Measurements from ENCODE around the gene MCL1.
A peak's percentile ranks its signal among the peaks of the same experiment; 100 is the strongest.
"Not testable (repeated sequence)": the region's sequence is repeated elsewhere in the genome, so short reads cannot be mapped to it uniquely, and the experiment has no call there.

MCL1 gene

DNA sequence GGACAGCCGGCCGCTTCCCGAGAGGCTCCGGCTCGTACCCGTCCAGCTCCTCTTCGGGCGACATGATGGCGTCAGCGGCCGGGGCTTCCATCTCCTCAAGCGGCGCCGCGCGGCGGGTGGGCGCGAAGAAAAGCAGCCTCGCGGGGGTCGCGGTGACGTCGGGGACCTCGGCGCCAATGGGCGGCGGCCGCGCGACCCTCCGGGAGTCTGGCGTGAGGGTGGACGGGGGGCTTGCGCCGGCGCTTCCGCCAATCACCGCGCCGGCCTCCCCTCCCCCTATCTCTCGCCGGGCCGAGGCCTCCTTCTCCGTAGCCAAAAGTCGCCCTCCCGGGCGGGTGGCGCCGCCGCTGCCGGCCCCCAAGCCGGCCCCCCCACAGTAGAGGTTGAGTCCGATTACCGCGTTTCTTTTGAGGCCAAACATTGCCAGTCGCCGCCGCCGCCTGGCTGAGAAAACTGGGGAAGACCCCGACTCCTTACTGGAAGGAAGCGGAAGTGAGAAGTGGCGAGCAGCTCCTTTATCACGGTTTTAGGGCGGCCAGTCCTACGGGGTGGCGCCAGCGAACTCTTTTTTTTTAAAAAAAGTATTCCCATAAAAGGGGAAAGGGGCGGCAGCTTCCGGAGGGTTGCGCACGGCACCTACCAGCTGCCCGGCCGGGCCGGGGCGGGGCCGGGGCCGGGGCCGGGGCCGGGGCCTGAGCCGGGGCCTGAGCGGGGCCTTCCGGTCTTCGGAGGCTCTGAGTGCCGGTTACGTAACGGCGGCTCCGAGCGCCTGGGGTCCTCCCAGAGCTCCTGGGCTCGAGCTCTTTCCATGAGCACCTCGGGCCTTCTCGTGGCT lies at the start of gene MCL1:
Gene MCL1, minus strand, starts transcription at position 501 of the 835 bp plus-strand sequence. Its CDS starts 80 bp downstream, at position 421.
- peak; percentile 94 for DNase-seq

- DNase-seq, result no peak
Observed at GRCh38 chr1:150628766-150629114, 49.3 kb upstream of the MCL1 start.

GRCh38 chr1:150627826-150628410 lies 48.5 kb upstream of the MCL1 start:
- DNase-seq, result no peak

- DNase-seq, result no peak
Observed at GRCh38 chr1:150626150-150626549, 46.7 kb upstream of the MCL1 start.

GRCh38 chr1:150624546-150624945 lies 45.1 kb upstream of the MCL1 start:
- not testable (repeated sequence) for DNase-seq

GRCh38 chr1:150624134-150624533 lies 44.7 kb upstream of the MCL1 start:
- DNase-seq, result not testable (repeated sequence)

GRCh38 chr1:150622303-150622975 lies 43.0 kb upstream of the MCL1 start:
- DNase-seq, result no peak

- peak; percentile 77 for DNase-seq
Observed at GRCh38 chr1:150621497-150622302, 42.3 kb upstream of the MCL1 start.

DNA sequence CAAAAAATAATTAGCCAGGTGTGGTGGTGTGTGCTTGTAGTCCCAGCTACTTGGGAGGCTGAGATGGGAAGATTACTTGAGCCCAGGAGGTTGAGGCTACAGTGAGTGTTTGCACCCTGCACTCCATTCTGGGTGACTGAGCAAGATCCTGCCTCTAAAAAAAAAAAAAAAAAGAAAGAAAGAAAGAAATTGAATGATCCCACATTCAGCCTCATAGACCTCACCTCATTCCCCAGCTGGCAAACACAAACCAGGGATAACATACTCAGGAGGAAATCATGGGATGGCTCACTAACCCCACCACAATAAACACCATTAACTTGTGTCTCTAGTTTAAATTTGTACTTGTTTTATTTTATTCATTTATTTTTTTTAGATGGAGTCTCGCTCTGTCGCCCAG lies 41.5 kb upstream of the MCL1 start:
- no peak for DNase-seq

DNA sequence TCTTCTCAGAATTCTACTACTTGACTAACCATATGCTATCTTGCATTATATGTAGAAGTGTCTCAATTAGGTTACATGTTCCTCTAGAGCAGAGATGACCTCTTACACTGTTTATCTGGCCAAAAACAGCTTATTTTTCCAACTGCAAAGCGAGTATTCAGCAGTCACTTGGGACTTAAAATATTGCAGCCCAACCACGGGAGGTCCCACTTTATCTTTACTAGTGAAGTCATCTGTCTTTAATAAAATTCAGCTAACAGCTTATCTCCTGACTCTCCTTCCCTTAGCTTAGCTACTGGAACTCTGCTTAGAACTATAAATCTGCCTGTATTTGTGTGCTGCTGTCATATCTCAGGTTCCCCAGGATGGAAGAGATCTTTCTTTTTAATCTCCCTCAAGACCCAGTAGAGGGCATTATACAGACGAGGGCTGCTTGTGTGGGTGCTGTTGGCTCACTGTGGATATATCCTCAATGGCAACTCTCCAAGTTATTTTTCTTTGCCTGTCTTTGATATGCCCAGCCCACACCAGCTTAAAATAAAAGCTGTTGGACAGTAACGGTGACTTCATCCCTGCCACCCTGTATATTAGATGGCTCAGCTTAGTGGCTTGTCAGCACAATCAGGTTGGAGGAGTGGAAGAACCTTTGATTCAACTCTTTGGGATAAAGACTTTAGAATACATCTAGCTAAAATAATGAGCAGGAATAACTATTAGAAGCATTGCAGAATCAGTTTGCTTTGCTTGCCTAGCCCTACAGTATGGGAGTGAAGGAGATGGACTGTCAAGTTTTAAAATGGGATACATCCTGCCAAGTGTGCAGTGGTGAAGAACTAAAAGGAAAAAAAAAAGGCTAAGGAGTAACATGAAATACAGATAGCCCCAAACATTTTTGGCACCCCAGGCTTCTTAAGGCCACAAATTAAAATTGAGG lies 40.4 kb upstream of the MCL1 start:
- DNase-seq, result peak; percentile 44

GRCh38 chr1:150615346-150616201 lies 36.2 kb upstream of the MCL1 start:
- peak; percentile 37 for DNase-seq

DNA sequence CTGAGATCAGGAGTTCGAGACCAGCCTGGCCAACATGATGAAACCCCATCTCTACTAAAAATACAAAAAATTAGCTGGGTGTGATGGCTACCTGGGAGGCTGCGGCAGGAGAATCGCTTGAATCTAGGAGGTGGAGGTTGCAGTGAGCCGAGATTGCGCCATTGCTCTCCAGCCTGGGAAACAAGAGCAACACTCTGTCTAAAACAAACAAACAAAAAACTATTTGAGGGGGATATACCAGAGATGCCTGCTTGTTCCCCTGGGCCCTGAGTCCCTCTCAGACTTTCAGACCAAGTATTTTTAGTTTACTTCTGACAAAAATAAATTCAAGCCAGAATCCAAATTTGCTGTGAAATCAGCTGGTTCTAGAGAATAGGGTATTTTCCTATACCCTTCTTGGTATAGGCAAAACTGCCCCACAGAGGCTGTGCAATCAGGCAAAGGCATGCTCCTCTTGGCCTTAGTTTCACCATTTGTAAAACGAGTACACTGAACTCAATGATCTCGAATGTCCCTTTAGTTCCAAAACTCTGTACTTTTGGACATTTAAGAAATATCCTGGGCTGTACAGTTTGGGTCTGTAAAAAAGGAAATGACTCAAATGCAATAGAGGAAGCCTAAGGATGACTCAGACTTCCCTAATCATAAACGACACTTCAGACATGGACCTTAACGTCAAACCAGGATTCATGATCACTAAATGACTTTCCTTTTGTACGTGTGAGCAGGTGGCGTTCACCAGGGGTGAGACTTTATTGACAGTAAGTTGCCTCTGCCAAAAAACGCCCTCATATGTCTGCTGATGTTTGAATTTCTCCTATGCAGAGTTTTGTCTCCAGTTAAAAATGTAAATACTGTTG lies 33.9 kb upstream of the MCL1 start:
- DNase-seq, result peak; percentile 71

DNA sequence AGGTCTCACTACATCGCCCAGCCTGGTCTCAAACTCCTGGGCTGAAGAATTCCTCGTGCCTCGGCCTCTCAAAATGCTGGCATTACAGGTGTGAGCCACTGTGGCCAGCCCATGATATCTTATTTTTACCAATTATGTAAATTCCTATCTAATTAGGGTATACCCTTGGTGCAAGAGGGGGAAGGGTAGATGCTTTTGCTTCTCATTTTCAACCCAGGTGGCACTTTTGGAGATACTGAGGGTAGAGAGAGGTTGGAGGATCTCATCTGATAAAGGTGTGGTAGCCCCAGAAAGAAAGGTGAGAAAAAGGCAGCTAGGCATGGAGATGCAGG lies 32.6 kb upstream of the MCL1 start:
- DNase-seq, result no peak

DNA sequence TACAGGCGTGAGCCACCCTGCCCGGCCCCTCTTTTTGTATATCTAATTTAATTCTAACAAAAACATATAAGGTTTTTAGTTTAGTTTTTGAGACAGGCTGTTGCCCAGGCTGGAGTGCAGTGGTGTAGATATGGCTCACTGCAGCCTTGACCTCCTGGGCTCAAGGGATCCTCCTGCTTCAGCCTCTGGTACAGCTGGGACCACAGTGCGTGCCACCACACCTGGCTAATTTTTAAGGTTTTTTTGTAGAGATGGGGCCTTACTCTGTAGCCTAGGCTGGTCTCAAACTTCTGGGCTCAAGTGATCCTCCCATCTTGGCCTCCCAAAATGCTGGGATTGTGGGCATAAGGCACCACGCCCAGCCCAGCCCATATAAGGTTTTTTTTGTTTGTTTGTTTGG lies 31.2 kb upstream of the MCL1 start:
- DNase-seq, result no peak

DNA sequence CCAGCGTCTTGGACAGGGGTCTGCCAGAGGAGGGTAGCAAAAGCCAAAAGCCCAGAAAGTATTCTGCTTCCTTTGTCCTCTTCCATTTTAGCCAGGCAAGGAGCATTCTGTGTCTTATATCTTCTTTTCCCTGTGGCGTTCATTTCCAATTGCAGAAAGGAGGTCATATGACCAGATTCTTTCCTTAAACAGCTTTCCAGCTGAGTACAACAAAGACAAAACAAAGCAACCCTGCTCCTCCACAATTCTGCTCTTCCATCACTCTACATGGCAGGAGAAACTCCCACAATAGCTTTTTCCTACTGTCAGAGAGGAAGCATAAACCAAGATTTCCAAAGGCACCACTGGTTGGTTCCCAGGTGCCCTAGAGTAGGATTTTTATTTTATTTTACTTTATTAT lies 30.3 kb upstream of the MCL1 start:
- no peak for DNase-seq

DNA sequence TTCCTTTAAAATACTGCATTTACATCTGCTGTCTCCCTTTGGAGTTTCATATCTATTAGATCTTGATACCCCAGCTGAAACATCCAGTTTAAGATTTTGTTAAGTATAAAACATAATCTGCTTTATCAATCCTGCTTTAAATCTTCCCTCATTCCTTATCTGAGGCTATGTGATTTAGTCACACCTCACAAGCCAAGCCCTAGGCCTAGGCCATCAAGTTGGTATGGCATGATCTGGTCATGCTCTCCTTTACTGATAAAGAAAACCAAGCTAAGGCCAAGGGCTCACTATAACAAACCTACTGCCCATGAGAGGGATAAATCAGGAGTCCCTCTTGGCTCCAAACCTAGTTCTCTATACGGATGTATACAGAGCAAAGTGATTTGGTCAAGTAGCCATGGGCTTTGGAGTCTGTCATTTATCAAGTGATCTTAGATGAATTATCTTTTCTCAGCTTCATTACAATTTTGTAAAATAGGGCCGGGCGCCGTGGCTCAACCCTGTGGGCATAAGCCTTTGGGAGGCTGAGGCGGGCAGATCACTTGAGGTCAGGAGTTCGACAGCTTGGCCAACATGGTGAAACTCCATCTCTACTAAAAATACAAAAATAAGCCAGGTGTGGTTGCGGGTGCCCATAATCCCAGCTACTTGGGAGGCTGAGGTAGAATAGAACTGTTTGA lies 27.2 kb upstream of the MCL1 start:
- no peak for DNase-seq

- DNase-seq, result not testable (repeated sequence)
Observed at GRCh38 chr1:150605451-150605731, 26.0 kb upstream of the MCL1 start.

- no peak for DNase-seq
Observed at GRCh38 chr1:150604226-150604588, 24.8 kb upstream of the MCL1 start.

- no peak for DNase-seq
Observed at GRCh38 chr1:150603711-150604110, 24.3 kb upstream of the MCL1 start.

GRCh38 chr1:150602372-150602771 lies 23.0 kb upstream of the MCL1 start:
- not testable (repeated sequence) for DNase-seq

All from CD4-positive, alpha-beta T cell treated with Interleukin-12 subunit alpha and Interleukin-12 subunit beta, for 1 hour (primary cell).